Measurements from ENCODE around the gene USP26. TPM values are rescaled to one million over a fixed set of nuclear protein-coding genes. Genes with fewer than 3 reads are reported as not detected.
"Not testable (repeated sequence)": the region's sequence is repeated elsewhere in the genome, so short reads cannot be mapped to it uniquely, and the experiment has no call there.

The USP26 gene
- total and polyA plus RNA-seq, 5 donors: not detected

DNA sequence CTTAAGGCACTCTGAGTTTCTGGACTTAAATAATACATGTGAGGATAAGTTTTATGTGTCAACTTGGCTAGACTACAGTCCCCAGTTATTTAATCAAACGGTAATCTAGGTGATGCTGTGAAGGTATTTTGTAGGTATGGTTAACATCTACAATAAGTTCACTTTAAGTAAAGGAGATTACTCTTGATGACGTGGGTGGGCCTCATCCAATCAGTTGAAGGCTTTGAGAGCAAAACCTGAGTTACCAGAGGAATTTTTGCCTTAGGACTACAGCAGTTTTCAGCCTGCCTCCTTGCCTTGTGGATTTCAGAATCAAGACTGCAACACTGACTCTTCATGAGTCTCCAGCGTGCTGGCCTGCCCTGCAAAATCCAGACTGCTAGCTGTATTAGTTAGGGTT is 78.7 kb downstream of the USP26 start:
- Histone ChIP-seq H3K27ac (ENCODE audit: low read length) (no peak overlapping the region), H3K4me3 (ENCODE audit: low read length) (no peak overlapping the region), H3K9me3 (ENCODE audit: control insufficient read depth, low read length) (no peaks in the 10 kb centered on the region), H3K27me3 (ENCODE audit: control insufficient read depth, insufficient read depth) (no peaks in the 10 kb centered on the region), H3K4me1 (ENCODE audit: control insufficient read depth, insufficient read depth, low read length) (no peaks in the 10 kb centered on the region)
- ATAC-seq (no peak), DNase-seq (no peak)
- 82% methylated on average over 3 of the region's 3 CpGs for WGBS
- intact Hi-C loops (cut with DNase I): no loop called here

- WGBS: 88% methylated on average over 3 of the region's 3 CpGs
- no peak for DNase-seq
- intact Hi-C loops (cut with DNase I): no loop called here
Observed at GRCh38 chrX:133007458-133007857, 89.5 kb downstream of the USP26 start.

DNA sequence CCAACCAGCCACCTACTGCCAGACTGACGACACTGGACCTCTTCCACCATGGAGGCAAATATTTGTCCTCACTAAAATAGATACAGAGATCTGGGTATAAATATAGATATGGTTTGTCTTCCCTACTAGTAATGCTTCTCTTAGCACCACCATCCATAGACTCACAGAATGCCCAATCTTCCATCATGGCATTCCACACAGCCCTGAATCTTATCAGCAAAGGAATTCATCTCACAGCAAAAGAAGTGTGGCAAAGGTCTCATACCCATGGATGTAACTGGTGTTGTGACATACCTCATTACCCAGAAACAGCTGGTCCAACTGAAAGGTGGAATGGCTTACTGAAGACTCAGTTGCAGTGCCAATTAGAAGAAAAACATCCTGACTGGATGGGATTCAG is 91.3 kb downstream of the USP26 start:
- H3K4me1 ChIP-seq (ENCODE audit: control insufficient read depth, insufficient read depth, low read length): no peaks in the 10 kb centered on the region
- no peak for ATAC-seq
- H3K4me3 ChIP-seq (ENCODE audit: low read length): no peak overlapping the region
- no peaks in the 10 kb centered on the region for H3K27me3 ChIP-seq (ENCODE audit: control insufficient read depth, insufficient read depth)
- H3K27ac ChIP-seq (ENCODE audit: low read length): no peak overlapping the region
- DNase-seq: no peak
- intact Hi-C loops (cut with DNase I): no loop called here
- WGBS: 55% methylated on average over 1 of the region's 1 CpG
- H3K9me3 ChIP-seq (ENCODE audit: control insufficient read depth, low read length): no peaks in the 10 kb centered on the region

More at GRCh38 chrX:133007458-133007857, 89.5 kb downstream of the USP26 start:
- Histone ChIP-seq H3K27ac (ENCODE audit: low read length) (no peak overlapping the region), H3K4me1 (ENCODE audit: control insufficient read depth, insufficient read depth, low read length) (no peaks in the 10 kb centered on the region), H3K4me3 (ENCODE audit: low read length) (no peak overlapping the region), H3K27me3 (ENCODE audit: control insufficient read depth, insufficient read depth) (no peaks in the 10 kb centered on the region), H3K9me3 (ENCODE audit: control insufficient read depth, low read length) (no peaks in the 10 kb centered on the region)
- ATAC-seq: no peak

DNA sequence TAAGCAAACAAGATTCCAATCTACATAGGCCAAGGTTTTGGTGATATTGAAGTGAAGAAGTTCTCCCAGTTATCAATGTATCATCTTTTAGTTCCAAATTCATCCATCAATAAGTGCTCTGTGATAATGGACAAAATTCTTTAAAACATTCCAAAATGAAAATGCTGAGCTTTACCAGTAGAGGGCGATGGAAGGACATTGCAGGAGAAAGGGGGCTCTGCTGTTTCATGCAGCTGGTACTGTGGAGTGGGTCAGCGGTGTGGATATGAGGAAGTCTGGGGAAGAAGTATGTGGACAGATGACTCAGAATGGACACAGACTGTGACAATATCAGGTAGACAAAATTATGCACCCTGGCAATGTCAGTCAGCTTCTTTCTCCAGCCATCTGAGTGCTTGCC is 91.9 kb downstream of the USP26 start:
- 14% methylated on average over 2 of the region's 2 CpGs for WGBS
- DNase-seq (no peak), ATAC-seq (no peak)
- H3K4me3 ChIP-seq (ENCODE audit: low read length): no peak overlapping the region
- H3K4me1 ChIP-seq (ENCODE audit: control insufficient read depth, insufficient read depth, low read length): no peaks in the 10 kb centered on the region
- intact Hi-C loops (cut with DNase I): no loop called here
- H3K27me3 ChIP-seq (ENCODE audit: control insufficient read depth, insufficient read depth): no peaks in the 10 kb centered on the region
- H3K27ac ChIP-seq (ENCODE audit: low read length): no peak overlapping the region
- no peaks in the 10 kb centered on the region for H3K9me3 ChIP-seq (ENCODE audit: control insufficient read depth, low read length)

DNA sequence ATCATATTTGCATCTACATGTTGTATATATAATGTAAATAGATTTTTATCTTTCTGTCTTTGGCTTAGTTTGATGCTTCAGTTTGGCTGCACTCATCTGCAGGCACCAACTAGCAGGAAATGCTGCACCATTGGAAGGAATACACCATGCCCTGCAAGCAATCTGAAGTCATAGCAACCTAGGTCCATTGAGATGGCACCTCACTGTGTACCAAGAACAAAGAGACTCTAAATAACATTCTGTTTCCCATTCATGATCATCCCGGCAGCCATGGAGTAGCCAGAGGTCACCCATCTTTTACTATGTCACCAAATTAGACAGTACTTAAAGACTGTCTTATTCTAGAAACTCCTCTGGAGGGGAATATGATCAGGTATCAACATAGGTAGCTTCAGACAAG is 97.7 kb downstream of the USP26 start:
- Histone ChIP-seq H3K27me3 (ENCODE audit: control insufficient read depth, insufficient read depth) (no peaks in the 10 kb centered on the region), H3K4me1 (ENCODE audit: control insufficient read depth, insufficient read depth, low read length) (no peaks in the 10 kb centered on the region), H3K9me3 (ENCODE audit: control insufficient read depth, low read length) (no peaks in the 10 kb centered on the region), H3K27ac (ENCODE audit: low read length) (no peak overlapping the region), H3K4me3 (ENCODE audit: low read length) (no peak overlapping the region)
- 94% methylated on average over 1 of the region's 1 CpG for WGBS
- intact Hi-C loops (cut with DNase I): no loop called here
- ATAC-seq (no peak), DNase-seq (no peak)

- H3K4me3 ChIP-seq (ENCODE audit: low read length): no peak overlapping the region
- no peaks in the 10 kb centered on the region for H3K4me1 ChIP-seq (ENCODE audit: control insufficient read depth, insufficient read depth, low read length)
- DNase-seq (no peak), ATAC-seq (no peak)
- intact Hi-C loops (cut with DNase I): no loop called here
- no peak overlapping the region for H3K27ac ChIP-seq (ENCODE audit: low read length)
- 82% methylated on average over 2 of the region's 2 CpGs for WGBS
- no peaks in the 10 kb centered on the region for H3K27me3 ChIP-seq (ENCODE audit: control insufficient read depth, insufficient read depth)
- H3K9me3 ChIP-seq (ENCODE audit: control insufficient read depth, low read length): no peaks in the 10 kb centered on the region
Observed at GRCh38 chrX:132990835-132991234, 106.1 kb downstream of the USP26 start.

DNA sequence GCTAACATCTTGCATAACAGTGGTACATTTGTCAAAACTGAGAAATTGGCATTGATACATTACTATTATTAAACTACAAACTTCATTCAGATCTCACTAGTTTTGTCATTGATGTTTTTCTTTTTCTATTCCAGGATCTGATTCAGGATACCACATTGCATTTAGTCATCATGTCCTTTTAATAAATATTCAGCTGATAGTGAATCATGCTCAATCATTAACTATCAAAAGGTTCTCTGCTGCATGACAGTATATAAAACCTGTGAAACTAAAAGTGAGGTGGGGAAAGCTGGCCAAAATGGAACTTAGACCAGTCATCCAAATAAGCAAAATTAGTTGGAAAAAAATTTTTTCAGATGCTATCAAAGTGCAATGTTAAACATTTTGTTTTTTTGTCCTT is 110.4 kb downstream of the USP26 start:
- H3K4me3 ChIP-seq (ENCODE audit: low read length): no peak overlapping the region
- ATAC-seq (no peak), DNase-seq (no peak)
- no peaks in the 10 kb centered on the region for H3K27me3 ChIP-seq (ENCODE audit: control insufficient read depth, insufficient read depth)
- H3K9me3 ChIP-seq (ENCODE audit: control insufficient read depth, low read length): no peaks in the 10 kb centered on the region
- no peaks in the 10 kb centered on the region for H3K4me1 ChIP-seq (ENCODE audit: control insufficient read depth, insufficient read depth, low read length)
- intact Hi-C loops (cut with DNase I): no loop called here
- H3K27ac ChIP-seq (ENCODE audit: low read length): no peak overlapping the region

DNA sequence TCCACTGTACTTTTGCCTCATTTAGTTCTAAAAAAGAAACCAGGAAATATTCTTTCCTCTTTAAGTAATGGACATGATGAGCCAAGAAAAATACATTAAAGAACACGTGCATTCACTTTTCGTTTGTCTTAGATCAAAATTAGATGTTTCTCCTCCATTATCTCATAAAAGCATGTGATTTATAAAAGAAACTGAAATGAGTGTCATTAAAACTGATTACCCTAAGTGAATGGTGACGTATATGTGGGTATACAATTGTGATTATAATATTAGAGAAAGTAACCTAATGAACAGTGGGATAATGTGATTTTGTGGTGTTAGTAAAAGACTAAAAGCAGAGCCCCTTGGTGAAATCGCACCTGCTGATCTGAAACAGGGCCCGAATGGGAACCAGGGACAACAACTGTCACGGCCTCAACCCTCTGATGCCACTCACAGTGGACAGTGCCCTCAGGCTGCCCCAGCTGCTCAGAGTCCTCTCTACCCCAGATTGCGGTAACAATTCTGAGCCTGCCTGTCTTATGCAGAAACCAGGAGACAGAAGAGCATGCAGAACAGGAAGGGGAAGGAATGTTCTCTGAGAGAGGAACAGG is 112.8 kb downstream of the USP26 start:
- intact Hi-C loops (cut with DNase I): no loop called here
- H3K4me3 ChIP-seq (ENCODE audit: low read length): no peak overlapping the region
- DNase-seq (no peak), ATAC-seq (no peak)
- no peaks in the 10 kb centered on the region for H3K4me1 ChIP-seq (ENCODE audit: control insufficient read depth, insufficient read depth, low read length)
- H3K27me3 ChIP-seq (ENCODE audit: control insufficient read depth, insufficient read depth): no peaks in the 10 kb centered on the region
- H3K9me3 ChIP-seq (ENCODE audit: control insufficient read depth, low read length): no peaks in the 10 kb centered on the region
- 71% methylated on average over 7 of the region's 7 CpGs for WGBS
- no peak overlapping the region for H3K27ac ChIP-seq (ENCODE audit: low read length)

- intact Hi-C loops (cut with DNase I): no loop called here
- no peak for ATAC-seq
Observed at GRCh38 chrX:132983496-132983895, 113.4 kb downstream of the USP26 start.

GRCh38 chrX:132980035-132980434 is 116.9 kb downstream of the USP26 start:
- H3K27ac ChIP-seq (ENCODE audit: low read length); H3K4me3 ChIP-seq (ENCODE audit: low read length); ATAC-seq; H3K27me3 ChIP-seq (ENCODE audit: control insufficient read depth, insufficient read depth); DNase-seq; intact Hi-C loops (cut with DNase I); H3K4me1 ChIP-seq (ENCODE audit: control insufficient read depth, insufficient read depth, low read length); H3K9me3 ChIP-seq (ENCODE audit: control insufficient read depth, low read length): not testable (repeated sequence)
- 98% methylated on average over 2 of the region's 2 CpGs for WGBS

More at GRCh38 chrX:132983496-132983895, 113.4 kb downstream of the USP26 start:
- H3K27me3 ChIP-seq (ENCODE audit: control insufficient read depth, insufficient read depth): no peaks in the 10 kb centered on the region
- DNase-seq: no peak
- WGBS: 6% methylated on average over 2 of the region's 2 CpGs
- no peak overlapping the region for H3K4me3 ChIP-seq (ENCODE audit: low read length)
- H3K27ac ChIP-seq (ENCODE audit: low read length): no peak overlapping the region
- H3K4me1 ChIP-seq (ENCODE audit: control insufficient read depth, insufficient read depth, low read length): no peaks in the 10 kb centered on the region
- no peaks in the 10 kb centered on the region for H3K9me3 ChIP-seq (ENCODE audit: control insufficient read depth, low read length)

Measured in right cardiac atrium (tissue), 5 donors.